RWPE2 (cell line): ENCODE results near the gene SLC9A9.

ENCODE experiments used
- ATAC-seq: fragments of 200-7000 bp; cut with Tn5 transposase; 3 replicates; pipeline ENCODE4 v1.9.1; 2021; ENCODE audit warnings: low read depth
- DNase-seq: peaks from one replicate; pipeline ENCODE4 v3.0.0-alpha.2; 2020; ENCODE audit warnings: low spot score
- H3K27ac ChIP-seq: fragments of 450-650 bp; 2 replicates; pipeline ENCODE4 v1.5.1; 2017; ENCODE audit warnings: mild to moderate bottlenecking; ENCODE audit not compliant: poor library complexity, severe bottlenecking
- H3K27me3 ChIP-seq: fragments of 250-450 bp; sonication (Bioruptor Pico); 2 replicates; pipeline ENCODE4 v1.5.1; 2021; ENCODE audit warnings: mild to moderate bottlenecking, moderate library complexity; ENCODE audit not compliant: insufficient read depth, poor library complexity, severe bottlenecking
- H3K36me3 ChIP-seq: fragments of 250-450 bp; sonication (Bioruptor Pico); 2 replicates; pipeline ENCODE4 v1.5.1; 2020; ENCODE audit warnings: low read depth, mild to moderate bottlenecking, moderate library complexity
- H3K4me1 ChIP-seq: fragments of 250-450 bp; sonication (Bioruptor Pico); 2 replicates; pipeline ENCODE4 v1.5.1; 2021; ENCODE audit warnings: mild to moderate bottlenecking, moderate library complexity; ENCODE audit not compliant: insufficient read depth, poor library complexity, severe bottlenecking
- H3K4me3 ChIP-seq: fragments of 250-450 bp; sonication (Bioruptor Pico); 2 replicates; pipeline ENCODE4 v1.5.1; 2021; ENCODE audit warnings: mild to moderate bottlenecking, moderate library complexity; ENCODE audit not compliant: severe bottlenecking
- H3K9me3 ChIP-seq: fragments of 250-450 bp; sonication (Bioruptor Pico); 2 replicates; pipeline ENCODE4 v1.5.1; 2021; ENCODE audit warnings: mild to moderate bottlenecking, moderate library complexity; ENCODE audit not compliant: severe bottlenecking
- CTCF ChIP-seq: fragments of 450-650 bp; IDR thresholded peaks from one replicate; pipeline ENCODE4 v1.5.1; 2017; ENCODE audit warnings: mild to moderate bottlenecking, moderate library complexity; ENCODE audit not compliant: poor library complexity, severe bottlenecking

Gene SLC9A9

GRCh38 chr3:143276592-143276991, 571.7 kb downstream of the SLC9A9 start:
- Histone ChIP-seq H3K27ac (no peak overlapping the region), H3K4me1 (no peaks in the 10 kb centered on the region), H3K27me3 (no peaks in the 10 kb centered on the region), H3K4me3 (no peak overlapping the region), H3K9me3 (no peaks in the 10 kb centered on the region), H3K36me3 (no peaks in the 10 kb centered on the region)
- DNase-seq (no peak), ATAC-seq (peak; percentile 51; the same call in 2 of the 3 replicates)
- TF ChIP-seq CTCF, result no peak

- H3K36me3 ChIP-seq, result no peaks in the 10 kb centered on the region
- no peaks in the 10 kb centered on the region for H3K4me1 ChIP-seq
- no peaks in the 10 kb centered on the region for H3K9me3 ChIP-seq
- H3K27me3 ChIP-seq, result no peaks in the 10 kb centered on the region
- DNase-seq (no peak), ATAC-seq (no peak)
- TF ChIP-seq CTCF, result no peak
- H3K4me3 ChIP-seq, result no peak overlapping the region
- H3K27ac ChIP-seq, result no peak overlapping the region
These were observed 574.1 kb downstream of the SLC9A9 start for GRCh38 chr3:143273975-143274690.

- TF ChIP-seq CTCF, result no peak
- DNase-seq (no peak), ATAC-seq (no peak)
- Histone ChIP-seq H3K4me1 (no peaks in the 10 kb centered on the region), H3K27ac (no peak overlapping the region), H3K4me3 (no peak overlapping the region), H3K27me3 (no peaks in the 10 kb centered on the region), H3K36me3 (no peaks in the 10 kb centered on the region), H3K9me3 (no peaks in the 10 kb centered on the region)
These were observed 577.1 kb downstream of the SLC9A9 start for GRCh38 chr3:143271136-143271535.

GRCh38 chr3:143269741-143270140, 578.5 kb downstream of the SLC9A9 start:
- Histone ChIP-seq H3K27me3 (no peaks in the 10 kb centered on the region), H3K4me1 (peaks cover 3% of the 10 kb centered on the region), H3K9me3 (no peaks in the 10 kb centered on the region), H3K27ac (no peak overlapping the region), H3K4me3 (no peak overlapping the region), H3K36me3 (no peaks in the 10 kb centered on the region)
- no peak for DNase-seq
- TF ChIP-seq CTCF, result no peak
- no peak for ATAC-seq

GRCh38 chr3:143267989-143268388, 580.3 kb downstream of the SLC9A9 start:
- ATAC-seq (no peak), DNase-seq (no peak)
- Histone ChIP-seq H3K9me3 (no peaks in the 10 kb centered on the region), H3K36me3 (no peaks in the 10 kb centered on the region), H3K4me3 (no peak overlapping the region), H3K27ac (no peak overlapping the region), H3K4me1 (peaks cover 7% of the 10 kb centered on the region), H3K27me3 (no peaks in the 10 kb centered on the region)
- no peak for TF ChIP-seq CTCF
